ENCODE data around the gene ZNF550. TPM values are rescaled to one million over a fixed set of nuclear protein-coding genes. Genes with fewer than 3 reads are reported as not detected.

ZNF550 gene
- total and polyA plus RNA-seq, 2 donors (not counting 3 experiments of a cell fraction or from before 2014, with no cell fraction given) = 2.0 to 8.4 TPM

- H3K79me2 ChIP-seq (ENCODE audit: control insufficient read depth, insufficient read depth, low read length) = peaks cover under 1% of the 10 kb centered on the region
- no peak for DNase-seq (ENCODE audit: low read depth, low spot score)
- ChIA-PET CTCF (no interaction called here), POLR2A (no interaction called here)
- dilution Hi-C loops (cut with MboI; ENCODE audit: extremely low pct_ligation_motif_present, low sequenced_read_pairs) = no loop called here
- TF ChIP-seq POLR2A (IDR thresholded peaks at IDR 0.05; ENCODE audit: low read depth, low read length) (no peak), GATA2 (IDR thresholded peaks at IDR 0.05; ENCODE audit: insufficient read depth, insufficient read length, low read depth, low read length) (no peak), MYC (IDR thresholded peaks at IDR 0.05; ENCODE audit: low read depth, low read length) (no peak), POLR2AphosphoS5 (IDR thresholded peaks at IDR 0.05; ENCODE audit: insufficient read depth, low read depth, low read length) (no peak), FOS (IDR thresholded peaks at IDR 0.05; ENCODE audit: borderline replicate concordance, insufficient read depth, low read length) (no peak), JUN (IDR thresholded peaks at IDR 0.05; ENCODE audit: borderline replicate concordance, insufficient read depth, insufficient read length, low read depth) (no peak), EZH2 (IDR thresholded peaks at IDR 0.05; ENCODE audit: borderline replicate concordance, low read depth, low read length, severe bottlenecking) (no peak), CTCF (IDR thresholded peaks at IDR 0.05; ENCODE audit: extremely low read depth in 1 of 2, insufficient read depth in 1 of 2, low read depth in 1 of 2, low read length in 2 of 2) (no peak)
- peaks cover 13 to 29% of the 10 kb centered on the region in 2 experiments for H3K36me3 ChIP-seq (ENCODE audit: control insufficient read depth in 2 of 2, extremely low read depth in 1 of 2, insufficient read depth in 2 of 2, low read length in 2 of 2)
- H2AFZ ChIP-seq (ENCODE audit: low read depth, low read length) = no peak overlapping the region
- intact Hi-C loops (cut with micrococcal nuclease) = no loop called here
- no peak overlapping the region for H3K9ac ChIP-seq (replicated peaks; ENCODE audit: extremely low read depth, insufficient read depth, low read length)
- no peaks in the 10 kb centered on the region for H3K9me1 ChIP-seq (replicated peaks; ENCODE audit: control insufficient read depth, extremely low read depth, insufficient read depth, low read length)
- no peak overlapping the region for H3K4me2 ChIP-seq (ENCODE audit: insufficient read depth, low read length)
- no peaks in the 10 kb centered on the region for H4K20me1 ChIP-seq (replicated peaks; ENCODE audit: control insufficient read depth, extremely low read depth, insufficient read depth, low read length)
- H3K27ac ChIP-seq (ENCODE audit: insufficient read depth, low read depth, low read length) = no peak overlapping the region
- H3K4me1 ChIP-seq (ENCODE audit: control insufficient read depth, extremely low read depth, insufficient read depth, low read length) = peaks cover under 1% of the 10 kb centered on the region
- no peak overlapping the region for H3K4me3 ChIP-seq (replicated peaks in 1 of 3; ENCODE audit: insufficient read depth in 1 of 3, low read depth in 1 of 3, low read length in 3 of 3)
- H3K9me3 ChIP-seq (replicated peaks; ENCODE audit: control insufficient read depth, insufficient read depth, low read length) = peaks cover 24% of the 10 kb centered on the region
- BruUV-seq (replicated peaks) = no TSS peak
- FAIRE-seq = no peak
- H3K27me3 ChIP-seq (ENCODE audit: control insufficient read depth in 2 of 2, insufficient read depth in 2 of 2, low read length in 2 of 2) = no peaks in the 10 kb centered on the region
Measured at GRCh38 chr19:57572415-57572947, 12.8 kb upstream of the ZNF550 start.

Data from endothelial cell of umbilical vein (primary cell).